Stomach (tissue), 9 donors: ENCODE measurements around the gene TTC27. TPM values are rescaled to one million over a fixed set of nuclear protein-coding genes. Genes with fewer than 3 reads are reported as not detected.

ENCODE experiments used
- DNase-seq, 2 donors: peaks; one replicate each; pipeline versions ENCODE4 v3.0.0 to v3.0.0-alpha.2; 2013 to 2019
- H3K27ac ChIP-seq, 5 donors: fragments of 200-600 bp in 4 of 5; sonication (generic) in 4 of 5; one replicate each; pipeline ENCODE4 v1.5.1; 2013 to 2019; ENCODE audit warnings: mild to moderate bottlenecking in 1 of 5, moderate library complexity in 1 of 5
- H3K27me3 ChIP-seq, 3 donors: fragments of 200-600 bp; sonication (generic); one replicate each; pipeline ENCODE4 v1.5.1; 2017 to 2019; ENCODE audit warnings: mixed run types in 1 of 3
- H3K36me3 ChIP-seq, 4 donors: fragments of 200-600 bp; sonication (generic); 1 replicate in 3 of 4; 2 replicates in 1 of 4; pipeline ENCODE4 v1.5.1; 2016 to 2019
- H3K4me1 ChIP-seq, 4 donors: fragments of 200-600 bp; sonication (generic); one replicate each; pipeline ENCODE4 v1.5.1; 2016 to 2019
- H3K4me3 ChIP-seq, 4 donors: fragments of 200-600 bp; sonication (generic) in 3 of 4; one replicate each; pipeline ENCODE4 v1.5.1; 2016 to 2019; ENCODE audit warnings: mild to moderate bottlenecking in 1 of 4
- H3K9me3 ChIP-seq, 4 donors: fragments of 200-600 bp; sonication (generic); one replicate each; pipeline ENCODE4 v1.5.1; 2016 to 2019
- CTCF ChIP-seq, 7 experiments: fragments of 450-650 bp in 4 of 7; fragments of 200-600 bp in 3 of 7; sonication (generic) in 3 of 7; IDR thresholded peaks; one replicate each; pipeline ENCODE4 v1.5.1; 2016 to 2019; ENCODE audit warnings: antibody characterized with exemption in 7 of 7, control low read depth in 2 of 7, mild to moderate bottlenecking in 1 of 7
- EP300 ChIP-seq: sonication (generic); formaldehyde crosslinking; IDR thresholded peaks from one replicate; pipeline ENCODE4 v1.6.1; 2017; ENCODE audit warnings: antibody characterized with exemption
- POLR2A ChIP-seq, 4 donors: fragments of 450-650 bp; IDR thresholded peaks; one replicate each; pipeline ENCODE4 v1.6.1; 2016; ENCODE audit warnings: antibody characterized with exemption in 4 of 4, control low read depth in 2 of 4, mild to moderate bottlenecking in 1 of 4, moderate library complexity in 1 of 4
- POLR2AphosphoS5 ChIP-seq, 3 donors: sonication (generic); formaldehyde crosslinking; IDR thresholded peaks; one replicate each; pipeline ENCODE4 v1.6.1; 2016; ENCODE audit warnings: antibody characterized with exemption in 3 of 3
- WGBS, 5 donors: extraction: QIAGEN DNeasy Blood & Tissue Kit in 3 of 5; methylation state at CpG; one replicate each; pipeline versions ENCODE4 v1.1.5 to v1.1.7; 2013 to 2018; 5-methylcytosine and 5-hydroxymethylcytosine counted together
- intact Hi-C: fragments of 100-400 bp; cut with DNase I; formaldehyde crosslinking; loops from one replicate; pipeline ENCODE4 v1.15.1; 2023; ENCODE audit warnings: low total_unique reads
- polyA plus RNA-seq, 3 donors: library from polyadenylated mRNA; stranded (reverse); fragments of 200-250 nt; gene quantifications; one replicate each; pipeline ENCODE4 v1.2.3, GENCODE V29; 2013
- total RNA-seq, 5 donors: library from RNA; depleted of rRNA; stranded (reverse); fragments of >200 nt; gene quantifications; one replicate each; pipeline versions ENCODE4 v1.1.0 to v1.2.3, GENCODE V29; 2014 to 2016
- donor health status: healthy with polysubstance abuse.
- donor health status: Bipolar disorder and iron deficiency.
- donor health status: healthy.

Gene TTC27
- total and polyA plus RNA-seq, 8 donors: 3.8 to 22.2 (median 5.9) TPM

DNA sequence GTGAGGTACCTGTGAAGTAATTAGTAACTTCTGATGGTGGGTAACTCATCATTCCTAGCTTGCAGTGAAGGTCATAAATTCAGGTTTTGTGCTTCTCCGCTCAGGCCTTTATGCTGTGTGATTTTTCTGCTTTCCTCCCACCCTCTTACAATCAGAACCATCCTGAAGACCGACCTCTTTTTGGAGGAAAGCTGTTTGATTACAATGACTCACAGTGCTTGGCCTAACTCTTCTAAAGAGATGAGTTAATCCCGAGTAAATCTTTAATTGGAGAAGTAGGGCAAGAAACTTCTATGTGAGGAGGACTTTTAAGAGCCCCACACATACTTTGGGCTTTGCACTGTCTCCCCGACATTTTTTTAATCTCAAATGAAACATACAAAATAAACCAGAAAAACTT, 53.1 kb downstream of the TTC27 start:
- no peaks in the 10 kb centered on the region for H3K4me1 ChIP-seq
- 63 to 78% (median 72%) methylated on average over 4 of the region's 4 CpGs for WGBS, 5 donors
- intact Hi-C loops: no loop called here
- H3K36me3 ChIP-seq: peaks cover 0 to 54% (median 44%) of the 10 kb centered on the region in 4 donors
- H3K27me3 ChIP-seq: no peaks in the 10 kb centered on the region
- H3K9me3 ChIP-seq: no peaks in the 10 kb centered on the region
- TF ChIP-seq EP300 (no peak), POLR2AphosphoS5 (IDR thresholded peaks at IDR 0.05) (no peak)
- DNase-seq: no peak
- H3K27ac ChIP-seq: no peak overlapping the region
- H3K4me3 ChIP-seq: no peak overlapping the region

DNA sequence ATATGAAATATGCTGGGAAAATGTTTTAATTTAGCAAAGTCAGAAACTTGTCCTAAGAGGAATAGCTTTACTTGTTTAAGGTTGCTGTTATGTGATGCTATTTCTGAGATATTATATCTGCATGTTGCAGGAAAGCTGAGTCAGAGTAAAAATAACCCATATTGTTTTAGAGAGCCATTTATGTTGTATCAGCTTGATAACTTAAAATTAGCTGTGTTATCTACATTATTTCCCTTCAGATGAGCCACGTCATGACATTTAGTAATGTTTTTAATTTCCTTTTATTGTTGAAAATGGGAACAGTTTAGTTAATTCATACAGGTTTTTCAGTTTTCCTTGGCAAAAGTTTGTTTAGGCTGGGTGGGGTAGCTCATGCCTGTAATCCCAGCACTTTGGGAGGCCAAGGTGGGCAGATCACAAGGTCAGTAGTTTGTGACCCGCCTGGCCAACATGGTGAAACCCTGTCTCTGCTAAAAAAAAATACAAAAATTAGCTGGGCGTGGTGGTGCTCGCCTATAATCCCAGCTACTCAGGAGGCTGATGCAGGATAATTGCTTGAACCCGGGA, 55.8 kb downstream of the TTC27 start:
- DNase-seq: no peak
- WGBS, 5 donors: 92 to 96% (median 95%) methylated on average over 5 of the region's 5 CpGs
- Histone ChIP-seq H3K9me3 (no peaks in the 10 kb centered on the region), H3K4me1 (no peaks in the 10 kb centered on the region), H3K27me3 (no peaks in the 10 kb centered on the region), H3K27ac (no peak overlapping the region), H3K4me3 (no peak overlapping the region), H3K36me3 (peaks cover 0 to 45% (median 36%) of the 10 kb centered on the region in 4 donors)
- intact Hi-C loops: no loop called here
- TF ChIP-seq EP300 (no peak), CTCF (IDR thresholded peaks at IDR 0.05) (no peak), POLR2AphosphoS5 (IDR thresholded peaks at IDR 0.05) (no peak), POLR2A (IDR thresholded peaks at IDR 0.05) (no peak)

DNA sequence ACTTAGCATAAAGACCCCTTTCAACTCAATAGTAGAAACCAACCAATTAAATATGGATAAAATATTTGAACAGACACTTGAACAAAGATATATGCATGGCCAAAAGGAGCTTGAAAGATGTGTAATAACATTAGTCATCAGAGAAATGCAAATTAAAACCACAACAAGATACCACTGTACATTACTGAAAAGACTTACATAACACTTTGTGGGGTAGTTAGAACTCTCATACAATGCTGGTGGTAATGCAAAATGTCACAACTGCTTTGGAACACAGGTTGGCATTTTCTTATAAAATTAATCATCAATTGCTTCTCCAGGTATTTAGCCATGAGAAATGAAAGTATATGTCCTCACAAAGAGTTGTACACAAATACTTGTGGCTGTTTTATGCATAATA, 60.7 kb downstream of the TTC27 start:
- Histone ChIP-seq H3K27me3 (no peaks in the 10 kb centered on the region), H3K9me3 (no peaks in the 10 kb centered on the region), H3K36me3 (peaks cover 0 to 25% (median 12%) of the 10 kb centered on the region in 4 donors), H3K4me3 (no peak overlapping the region), H3K4me1 (no peaks in the 10 kb centered on the region), H3K27ac (no peak overlapping the region)
- TF ChIP-seq EP300 (no peak), CTCF (IDR thresholded peaks at IDR 0.05) (no peak), POLR2AphosphoS5 (IDR thresholded peaks at IDR 0.05) (no peak), POLR2A (IDR thresholded peaks at IDR 0.05) (no peak)
- intact Hi-C loops: no loop called here
- DNase-seq: no peak

- no peak overlapping the region for H3K27ac ChIP-seq
- no peaks in the 10 kb centered on the region for H3K4me1 ChIP-seq
- peaks cover 0 to 8% (median 4%) of the 10 kb centered on the region in 4 donors for H3K36me3 ChIP-seq
- no peaks in the 10 kb centered on the region for H3K9me3 ChIP-seq
- no peak for DNase-seq
- intact Hi-C loops: no loop called here
- H3K4me3 ChIP-seq: no peak overlapping the region
- H3K27me3 ChIP-seq: no peaks in the 10 kb centered on the region
- TF ChIP-seq POLR2A (IDR thresholded peaks at IDR 0.05): no peak
- TF ChIP-seq POLR2AphosphoS5 (IDR thresholded peaks at IDR 0.05): no peak
- no peak for TF ChIP-seq CTCF (IDR thresholded peaks at IDR 0.05)
- TF ChIP-seq EP300: no peak
Observed at GRCh38 chr2:32691678-32692077, 63.8 kb downstream of the TTC27 start.

GRCh38 chr2:32696439-32696838, 68.6 kb downstream of the TTC27 start:
- H3K27me3 ChIP-seq: no peaks in the 10 kb centered on the region
- no peak for DNase-seq
- H3K9me3 ChIP-seq: no peaks in the 10 kb centered on the region
- H3K4me1 ChIP-seq: no peaks in the 10 kb centered on the region
- peaks cover 0 to 9% (median 2%) of the 10 kb centered on the region in 4 donors for H3K36me3 ChIP-seq
- WGBS, 5 donors: 92 to 99% (median 96%) methylated on average over 4 of the region's 4 CpGs
- no peak overlapping the region for H3K4me3 ChIP-seq
- intact Hi-C loops: no loop called here
- no peak overlapping the region for H3K27ac ChIP-seq
- TF ChIP-seq EP300: no peak
- TF ChIP-seq POLR2A (IDR thresholded peaks at IDR 0.05): no peak
- TF ChIP-seq POLR2AphosphoS5 (IDR thresholded peaks at IDR 0.05): no peak
